HG02981 (cell line): Measurements from ENCODE around the gene PIP5K1C.
"Not testable (repeated sequence)": the region's sequence is repeated elsewhere in the genome, so short reads cannot be mapped to it uniquely, and the experiment has no call there.

Source experiments
- ATAC-seq: cut with Tn5 transposase; IDR thresholded peaks from one replicate; pipeline ENCODE4 v1.9.1; 2021; ENCODE audit warnings: mild to moderate bottlenecking, moderate library complexity; ENCODE audit not compliant: unreplicated experiment

The PIP5K1C gene

DNA sequence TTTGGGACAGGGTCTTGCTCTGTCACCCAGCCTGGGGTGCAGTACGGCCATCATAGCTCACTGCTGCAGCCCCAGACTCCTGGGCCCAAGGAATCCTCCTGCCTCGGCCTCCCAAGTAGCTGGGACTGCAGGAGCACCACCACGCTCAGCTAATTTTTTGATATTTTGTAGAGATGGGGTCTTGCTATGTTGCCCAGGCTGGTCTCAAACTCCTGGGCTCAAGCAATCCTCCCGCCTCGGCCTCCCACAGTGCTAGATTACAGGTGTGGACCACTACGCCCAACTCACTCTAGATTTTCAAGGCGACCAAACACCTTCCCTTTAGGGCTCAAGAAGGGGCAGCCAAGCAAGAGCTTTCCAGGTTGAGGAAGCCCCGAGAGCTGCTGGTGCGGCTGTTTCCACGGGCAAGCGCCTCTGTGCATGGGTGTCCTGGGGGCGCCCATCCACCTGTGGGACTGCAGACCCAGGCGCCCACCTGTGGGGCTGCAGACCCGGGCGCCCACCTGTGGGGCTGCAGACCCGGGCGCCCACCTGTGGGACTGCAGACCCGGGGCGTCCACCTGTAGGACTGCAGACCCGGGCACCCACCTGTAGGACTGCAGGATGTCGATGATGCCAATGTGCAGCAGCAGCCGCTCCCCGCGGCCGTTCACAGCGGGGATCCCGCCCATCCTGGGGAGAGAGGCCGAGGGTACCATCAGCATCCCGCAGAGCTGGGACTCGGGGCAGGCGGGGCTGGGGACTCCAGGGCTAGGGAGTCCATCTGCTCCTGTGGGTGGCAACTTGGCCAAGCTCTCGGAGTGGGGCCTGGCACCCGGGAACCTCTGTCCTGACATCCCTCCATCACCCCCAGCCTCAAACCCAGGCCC is 52.0 kb downstream of the PIP5K1C start:
- ATAC-seq, result no peak

DNA sequence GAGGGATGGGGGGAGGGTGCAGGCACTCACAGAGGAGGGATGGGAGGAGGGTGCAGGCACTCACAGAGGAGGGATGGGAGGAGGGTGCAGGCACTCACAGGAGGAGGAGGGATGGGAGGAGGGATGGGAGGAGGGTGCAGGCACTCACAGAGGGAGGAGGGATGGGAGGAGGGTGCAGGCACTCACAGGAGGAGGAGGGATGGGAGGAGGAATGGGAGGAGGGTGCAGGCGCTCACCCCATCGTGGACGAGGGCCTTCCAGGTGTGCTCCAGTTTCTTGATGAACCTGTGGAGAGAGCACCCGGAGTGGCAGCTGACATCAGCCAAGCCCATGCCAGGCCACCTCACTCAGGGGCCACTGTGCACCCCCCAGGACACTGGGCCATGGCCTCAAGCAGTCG is 53.2 kb downstream of the PIP5K1C start:
- ATAC-seq, result not testable (repeated sequence)

DNA sequence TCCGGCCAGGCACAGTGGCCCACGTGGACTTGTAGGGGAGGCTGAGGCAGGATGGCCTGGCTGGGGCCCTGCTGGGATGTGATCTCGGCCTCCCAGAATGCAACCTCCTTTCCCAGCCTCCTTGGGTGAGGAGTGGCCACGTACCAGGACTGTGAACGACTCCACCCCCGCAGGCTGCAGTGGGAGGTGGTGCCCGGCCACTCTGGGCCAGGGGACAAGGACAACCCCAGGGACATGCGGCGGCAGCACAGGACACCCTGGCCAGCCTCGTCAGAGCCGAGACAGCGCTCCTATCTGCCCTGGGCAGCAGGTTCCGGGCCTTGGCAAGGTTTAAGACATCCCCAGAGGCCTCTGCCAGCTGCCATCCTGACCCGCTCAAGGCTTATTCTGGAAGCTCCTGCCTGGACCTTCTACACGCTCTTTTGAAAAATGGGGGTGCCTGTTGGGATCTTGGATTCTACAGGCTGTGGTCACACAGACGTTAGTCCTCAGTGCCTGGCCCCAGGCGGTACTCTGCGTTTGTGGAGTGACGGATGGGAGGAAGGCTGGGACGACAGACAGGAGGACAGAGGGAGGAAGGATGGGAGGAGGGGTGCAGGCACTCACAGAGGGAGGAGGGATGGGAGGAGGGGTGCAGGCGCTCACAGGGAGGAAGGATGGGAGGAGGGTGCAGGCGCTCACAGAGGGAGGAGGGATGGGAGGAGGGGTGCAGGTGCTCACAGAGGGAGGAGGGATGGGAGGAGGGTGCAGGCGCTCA is 53.8 kb downstream of the PIP5K1C start:
- no peak for ATAC-seq

DNA sequence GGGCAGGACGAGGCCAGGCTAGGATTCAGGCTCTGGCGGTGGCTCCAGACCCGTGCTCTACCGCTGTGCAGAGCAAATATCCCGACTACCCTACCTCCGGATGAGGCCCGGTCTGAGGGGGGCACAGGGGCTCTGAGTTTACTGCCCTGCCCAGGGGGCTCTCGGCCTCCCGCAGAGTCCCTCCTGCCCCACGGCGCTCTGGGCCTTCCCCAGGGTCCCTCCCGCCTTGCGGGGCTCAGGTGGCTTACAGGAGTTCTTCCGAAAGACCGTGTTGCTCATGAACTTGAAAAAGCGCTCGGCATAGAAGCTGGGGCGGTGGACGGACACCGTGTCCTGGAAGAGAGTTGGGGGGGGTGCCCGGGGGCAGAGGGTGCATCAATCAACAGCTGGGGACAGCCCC is 54.5 kb downstream of the PIP5K1C start:
- ATAC-seq, result no peak

DNA sequence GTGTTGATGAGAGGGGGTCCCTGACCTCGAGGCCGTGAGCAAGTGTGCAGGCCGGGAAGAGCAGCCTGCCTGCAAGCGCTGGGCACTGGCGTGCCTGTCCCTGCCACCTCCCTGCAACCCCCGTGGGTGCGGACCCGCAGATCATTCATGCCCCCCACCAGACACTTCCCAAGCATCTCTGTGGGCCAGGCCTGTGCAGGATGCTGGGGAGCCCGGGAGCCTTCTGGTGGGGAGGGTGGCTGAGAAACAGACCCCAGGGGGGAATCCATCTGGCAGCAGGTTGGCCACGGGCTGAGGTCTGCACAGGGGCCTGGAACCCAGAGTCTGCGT is 55.2 kb downstream of the PIP5K1C start:
- no peak for ATAC-seq

DNA sequence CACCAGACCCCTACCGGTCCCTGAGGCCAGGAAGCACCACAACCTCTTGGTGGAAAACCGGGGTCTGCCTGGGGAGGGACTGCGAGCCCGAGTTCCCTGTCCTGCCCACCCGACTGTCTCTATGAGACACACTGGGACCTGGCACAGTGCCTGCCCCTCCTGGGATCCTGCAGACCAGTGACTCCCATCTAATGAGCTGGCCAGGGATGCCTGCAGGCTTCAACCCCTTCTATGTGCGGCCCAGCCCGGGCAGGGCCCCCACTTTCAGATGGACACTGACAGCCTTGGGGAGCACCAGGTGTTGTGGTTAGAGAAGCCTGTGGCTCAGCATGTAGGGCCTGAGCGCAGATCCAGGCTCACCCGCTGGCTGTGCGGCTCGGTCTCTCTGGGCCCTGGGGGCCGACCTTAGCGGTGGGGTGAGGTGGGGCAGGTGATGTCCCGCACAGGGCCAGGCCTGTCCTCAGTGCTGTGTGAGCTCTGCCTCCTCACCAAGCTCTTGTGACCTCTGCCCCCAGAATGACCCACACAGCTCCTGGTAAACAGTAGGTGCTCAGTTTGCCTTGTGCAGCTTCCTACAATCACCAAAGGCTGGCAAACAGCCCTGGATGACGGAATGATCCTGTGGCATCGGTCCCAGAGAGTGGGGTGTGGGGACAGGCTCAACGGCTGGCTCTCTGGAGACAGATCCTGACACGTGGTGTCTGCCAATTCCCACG is 55.8 kb downstream of the PIP5K1C start:
- ATAC-seq, result no peak

DNA sequence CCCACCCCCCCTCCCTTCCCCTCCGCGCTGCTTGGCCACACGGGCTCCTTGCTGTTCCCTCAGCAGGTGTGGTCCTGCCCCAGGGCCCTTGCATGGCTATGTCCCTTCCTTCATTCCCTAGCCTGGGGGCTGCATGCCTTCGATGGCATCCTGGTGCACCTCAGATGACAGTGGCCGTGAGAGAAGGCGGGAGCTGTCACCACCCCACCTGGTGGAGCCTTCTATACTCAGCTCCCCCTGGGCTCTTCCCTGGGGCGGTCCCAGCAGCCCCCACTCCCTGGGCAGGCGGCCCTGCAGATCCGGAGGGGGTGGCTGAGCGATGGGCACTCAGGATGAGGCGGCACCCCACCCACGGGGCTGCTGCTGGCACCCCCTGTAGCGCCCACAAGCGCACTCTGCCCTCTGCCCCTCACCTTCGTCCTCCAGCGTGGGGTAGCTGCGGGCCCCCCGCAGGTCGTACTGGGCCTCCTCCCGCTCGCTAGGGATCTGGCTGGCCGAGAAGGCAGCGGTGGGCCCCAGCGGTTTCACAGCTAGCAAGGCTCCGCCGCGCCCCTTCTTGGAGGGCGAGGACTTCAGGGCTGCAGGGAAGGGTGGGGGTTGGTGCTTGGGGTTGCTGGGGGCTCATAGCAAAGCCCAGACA is 56.5 kb downstream of the PIP5K1C start:
- ATAC-seq, result no peak

DNA sequence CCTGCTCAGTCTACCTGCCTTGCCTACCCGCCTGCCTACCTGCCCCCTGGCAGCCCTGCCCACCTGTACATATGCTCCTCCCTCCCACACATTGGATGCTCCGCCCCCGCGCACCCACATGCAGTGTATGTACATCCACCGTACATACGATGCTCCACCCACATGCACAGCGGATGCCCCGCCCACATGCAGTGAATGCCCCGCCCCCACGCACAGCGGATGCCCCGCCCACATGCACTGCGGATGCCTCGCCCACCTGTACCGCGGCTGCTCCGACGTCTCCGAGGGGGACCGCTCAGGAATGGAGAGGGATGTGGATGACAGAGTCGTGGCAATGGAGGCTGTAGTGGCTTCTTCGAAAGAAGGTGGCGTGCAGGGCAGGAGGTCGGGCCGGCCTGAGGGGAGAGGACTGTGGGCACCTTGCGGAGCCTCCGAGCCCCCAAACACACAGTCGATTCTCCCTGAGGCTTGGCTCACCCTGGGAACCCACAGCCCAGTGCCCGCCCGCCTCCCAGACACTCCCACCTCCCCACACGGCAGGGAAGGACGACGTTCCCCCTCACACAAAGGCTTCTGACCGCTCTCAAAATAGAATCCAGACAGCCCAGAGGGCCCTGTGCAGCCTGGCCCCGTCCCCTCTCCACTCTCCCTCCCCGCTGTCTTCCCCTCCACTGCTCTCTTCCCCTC is 57.1 kb downstream of the PIP5K1C start:
- no peak for ATAC-seq

DNA sequence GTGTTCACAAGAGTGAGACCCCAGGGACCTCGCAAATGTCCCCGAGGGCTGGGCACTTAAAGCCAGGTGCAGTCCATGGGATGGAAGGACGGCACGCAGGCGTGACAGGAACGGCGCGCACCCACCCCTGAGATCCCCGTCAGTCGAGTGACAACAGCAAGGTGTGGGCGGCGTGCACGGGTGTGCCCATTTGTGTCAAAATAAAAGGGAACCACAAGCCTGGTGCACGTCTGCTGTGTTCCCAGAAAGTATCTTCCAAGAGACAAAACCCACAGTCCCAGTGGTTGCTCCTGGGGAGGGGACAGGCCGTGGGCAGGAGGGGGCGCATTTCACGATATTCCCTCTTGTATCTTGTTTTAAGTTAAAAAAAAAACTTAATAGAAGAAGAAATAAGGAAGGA is 58.0 kb downstream of the PIP5K1C start:
- ATAC-seq, result no peak

DNA sequence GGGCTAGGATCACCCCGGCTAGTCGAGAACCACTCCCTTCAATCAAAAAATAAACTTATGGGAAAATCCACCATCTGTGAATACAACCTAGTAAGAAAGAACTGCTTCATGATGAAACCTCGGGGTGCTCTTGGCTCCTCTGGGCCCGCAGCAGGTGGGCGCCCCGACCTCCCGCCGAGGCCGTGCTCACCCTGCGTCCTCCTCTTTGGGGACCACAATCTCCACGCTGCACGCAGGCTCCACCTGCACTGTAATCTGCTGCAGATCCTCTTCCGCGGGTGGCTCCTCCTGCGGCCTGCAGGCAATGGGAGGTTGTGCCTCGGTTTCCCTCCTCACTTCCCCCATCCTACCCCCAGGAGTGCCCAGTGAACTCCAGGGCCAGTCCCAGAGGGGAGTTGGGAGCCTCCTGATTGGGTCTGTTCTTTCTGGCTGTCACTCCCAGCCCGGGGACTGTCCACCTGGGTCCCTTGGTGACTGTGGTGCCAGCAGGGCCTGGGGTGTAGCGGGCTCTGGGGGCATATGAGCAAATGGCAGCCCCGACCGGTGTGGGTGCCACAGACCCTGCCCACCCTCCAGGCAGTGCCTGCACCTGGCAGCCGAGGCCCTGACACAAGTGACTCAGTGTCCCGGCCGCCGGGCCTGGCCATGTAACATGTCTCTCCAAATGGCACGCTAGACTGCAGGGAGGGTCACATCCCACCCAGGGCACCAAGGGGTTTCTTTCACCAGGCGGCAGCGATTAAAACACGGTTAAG is 58.6 kb downstream of the PIP5K1C start:
- ATAC-seq, result no peak

DNA sequence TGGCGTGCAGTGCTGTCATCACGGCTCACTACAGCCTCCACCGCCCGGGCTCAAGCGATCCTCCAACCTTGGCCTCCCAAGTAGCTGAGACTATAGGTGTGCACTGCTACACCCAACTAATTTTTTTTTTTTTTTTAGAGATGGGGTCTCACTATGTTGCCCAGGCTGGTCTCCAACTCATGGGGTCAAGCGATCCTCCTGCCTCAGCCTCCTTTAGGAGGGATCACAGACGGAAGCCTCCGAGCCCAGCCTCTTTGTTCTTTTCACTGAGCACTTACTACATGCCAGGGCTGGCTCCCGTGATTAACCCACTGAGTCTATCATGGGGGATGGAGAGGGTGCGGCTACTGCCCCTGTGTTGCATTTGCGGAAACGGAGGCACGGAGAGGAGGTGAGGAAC is 60.8 kb downstream of the PIP5K1C start:
- no peak for ATAC-seq

DNA sequence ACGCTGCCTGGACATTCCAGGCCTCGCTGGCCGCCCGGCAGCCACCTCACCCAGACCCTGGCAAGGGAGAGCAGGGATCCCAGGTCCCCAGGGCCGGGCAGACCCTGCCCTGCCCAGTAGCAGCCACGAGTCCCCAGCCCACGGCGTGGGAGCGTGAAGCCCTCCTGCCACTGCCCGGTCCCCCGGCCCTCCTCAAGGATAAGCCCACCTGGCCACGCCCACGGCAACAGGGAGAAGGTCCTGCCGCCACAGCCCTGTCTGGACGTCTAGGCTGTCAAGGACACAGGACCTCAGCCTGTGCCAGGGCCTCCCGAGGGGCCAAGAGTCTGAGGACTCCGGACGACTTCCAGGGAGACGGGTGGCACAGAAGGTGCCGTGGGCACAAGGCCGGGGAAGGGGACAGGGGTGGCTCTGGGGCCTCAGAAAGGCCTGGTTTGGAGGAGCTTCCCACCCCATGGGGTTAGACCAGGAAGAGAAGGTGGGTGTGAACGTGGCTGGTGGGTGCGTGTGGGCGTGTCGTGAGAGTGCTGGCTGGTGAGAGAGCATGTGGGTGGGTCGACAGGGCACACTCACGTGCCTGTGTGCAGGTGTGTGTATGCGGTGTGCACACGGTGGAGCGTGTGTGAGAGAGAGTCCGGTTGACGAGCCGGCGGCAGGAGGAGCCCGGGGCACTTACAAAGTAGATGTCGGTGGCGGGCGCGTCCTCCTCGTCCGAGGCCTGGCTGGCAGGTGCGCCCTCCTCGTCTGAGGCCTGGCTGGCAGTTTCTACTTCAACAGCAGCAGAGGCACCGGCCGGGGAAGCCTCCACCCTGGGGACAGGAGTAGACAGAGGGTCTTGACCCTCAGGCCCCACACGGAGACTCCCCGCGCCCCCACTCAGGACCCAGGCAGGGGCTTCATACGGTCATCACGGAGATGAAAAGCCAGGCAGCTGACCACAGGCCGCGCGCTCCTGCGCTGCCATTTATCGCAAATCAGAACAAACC is 61.8 kb downstream of the PIP5K1C start:
- no peak for ATAC-seq

DNA sequence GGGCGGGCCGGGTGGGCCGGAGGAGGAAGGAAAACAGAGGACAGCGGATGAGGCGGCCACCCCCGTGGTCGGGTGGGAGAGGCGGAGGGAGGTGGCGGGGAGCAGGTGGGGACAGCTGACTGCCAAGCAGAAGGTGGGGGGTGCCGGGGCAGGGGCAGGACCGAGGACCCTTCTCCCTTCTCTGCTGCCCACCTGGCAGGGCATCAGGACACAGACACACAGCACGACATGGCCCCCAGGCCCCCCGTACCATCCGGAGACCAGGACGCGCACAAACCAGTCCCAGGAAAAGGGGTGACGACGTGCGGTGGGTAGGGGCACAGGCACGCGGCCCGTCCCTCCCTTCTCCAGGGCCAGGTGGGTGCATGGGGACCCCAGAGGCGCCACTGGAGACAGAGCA is 62.6 kb downstream of the PIP5K1C start:
- ATAC-seq, result no peak

DNA sequence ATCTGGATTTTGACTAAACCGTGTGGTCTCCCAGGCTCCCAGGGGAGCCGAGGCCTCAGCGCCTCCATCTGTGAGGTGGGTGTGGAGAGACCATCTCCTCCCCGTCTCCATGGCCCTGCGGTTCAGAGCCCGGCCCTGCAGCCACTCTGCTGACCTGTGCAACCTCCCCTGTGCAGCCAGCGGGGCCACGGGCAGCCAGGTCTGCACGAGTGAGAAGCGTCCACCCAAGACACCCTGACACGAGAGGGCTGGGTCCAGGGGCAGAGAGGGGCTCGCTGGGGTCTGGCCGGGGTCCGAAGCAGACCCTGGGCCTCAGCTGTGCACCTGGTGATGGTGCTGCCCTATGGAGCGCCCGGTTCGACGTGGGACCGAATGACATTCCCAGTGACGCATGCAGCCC is 63.3 kb downstream of the PIP5K1C start:
- ATAC-seq, result no peak

DNA sequence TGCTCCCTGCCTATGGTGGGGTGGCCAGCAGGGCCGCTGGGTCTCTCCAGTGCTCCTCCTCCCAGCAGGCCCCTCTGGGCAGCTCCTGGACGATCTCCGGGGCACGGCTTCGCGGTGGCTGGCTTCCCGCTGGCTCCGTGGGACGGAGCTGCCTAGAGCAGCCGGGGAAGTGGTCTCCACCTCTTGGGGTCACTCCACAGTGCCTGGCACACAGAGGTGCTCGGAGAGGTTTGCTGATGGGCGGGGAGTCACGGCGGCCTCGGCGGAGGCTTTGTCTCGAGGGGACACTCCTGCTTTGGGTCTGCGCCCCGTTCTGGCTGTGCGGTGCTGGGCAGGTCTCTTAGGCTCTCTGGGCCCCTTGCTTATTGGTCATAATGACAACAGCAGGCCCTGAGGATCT is 63.8 kb downstream of the PIP5K1C start:
- no peak for ATAC-seq

DNA sequence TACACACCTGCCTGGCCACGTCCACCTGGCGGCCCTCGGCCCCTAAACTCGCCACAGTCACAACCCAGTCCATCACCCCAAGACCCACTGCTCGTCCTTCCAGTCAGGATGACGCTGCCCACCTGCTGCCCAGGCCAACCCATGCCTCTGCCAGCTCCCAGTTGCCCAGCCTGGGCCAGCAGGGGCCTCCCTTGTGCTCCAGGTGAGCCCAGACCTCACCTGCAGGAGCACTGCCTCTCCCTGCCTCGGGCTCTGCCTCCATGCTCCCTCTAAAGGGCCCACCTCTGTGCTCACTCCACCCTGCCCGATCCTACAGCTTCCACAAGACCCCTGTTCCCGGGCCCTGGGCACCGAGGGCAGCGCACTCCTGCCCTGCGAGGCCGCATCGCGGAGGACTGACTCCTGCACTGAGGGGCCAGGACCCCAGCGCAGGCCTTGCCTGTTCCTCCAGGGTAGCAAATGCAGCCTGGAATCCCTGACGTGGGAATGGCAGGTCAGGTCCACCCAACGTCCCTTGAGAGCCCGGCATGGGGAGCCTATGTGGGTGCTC is 65.7 kb downstream of the PIP5K1C start:
- ATAC-seq, result no peak

DNA sequence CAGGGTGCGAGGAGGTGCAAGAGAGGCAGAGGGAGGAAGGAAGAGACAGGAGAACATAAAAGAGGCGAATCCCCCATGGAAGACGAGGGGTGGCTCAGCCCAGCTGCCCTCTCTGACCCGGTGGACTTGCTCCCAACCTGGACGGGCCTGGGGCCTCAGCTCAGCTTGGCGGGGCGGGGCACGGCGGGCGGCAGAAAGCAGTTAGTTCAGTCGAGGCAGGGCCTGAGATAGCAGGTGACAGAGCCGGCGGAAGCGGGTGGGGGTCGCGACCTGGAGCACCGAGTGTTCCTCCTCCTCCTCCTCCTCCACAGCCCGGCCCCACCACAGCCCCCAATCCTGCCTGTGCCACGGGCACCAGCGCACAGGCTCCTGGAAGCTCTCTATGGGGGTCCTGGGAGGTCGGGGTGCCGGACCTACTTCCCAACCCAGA is 66.7 kb downstream of the PIP5K1C start:
- no peak for ATAC-seq

DNA sequence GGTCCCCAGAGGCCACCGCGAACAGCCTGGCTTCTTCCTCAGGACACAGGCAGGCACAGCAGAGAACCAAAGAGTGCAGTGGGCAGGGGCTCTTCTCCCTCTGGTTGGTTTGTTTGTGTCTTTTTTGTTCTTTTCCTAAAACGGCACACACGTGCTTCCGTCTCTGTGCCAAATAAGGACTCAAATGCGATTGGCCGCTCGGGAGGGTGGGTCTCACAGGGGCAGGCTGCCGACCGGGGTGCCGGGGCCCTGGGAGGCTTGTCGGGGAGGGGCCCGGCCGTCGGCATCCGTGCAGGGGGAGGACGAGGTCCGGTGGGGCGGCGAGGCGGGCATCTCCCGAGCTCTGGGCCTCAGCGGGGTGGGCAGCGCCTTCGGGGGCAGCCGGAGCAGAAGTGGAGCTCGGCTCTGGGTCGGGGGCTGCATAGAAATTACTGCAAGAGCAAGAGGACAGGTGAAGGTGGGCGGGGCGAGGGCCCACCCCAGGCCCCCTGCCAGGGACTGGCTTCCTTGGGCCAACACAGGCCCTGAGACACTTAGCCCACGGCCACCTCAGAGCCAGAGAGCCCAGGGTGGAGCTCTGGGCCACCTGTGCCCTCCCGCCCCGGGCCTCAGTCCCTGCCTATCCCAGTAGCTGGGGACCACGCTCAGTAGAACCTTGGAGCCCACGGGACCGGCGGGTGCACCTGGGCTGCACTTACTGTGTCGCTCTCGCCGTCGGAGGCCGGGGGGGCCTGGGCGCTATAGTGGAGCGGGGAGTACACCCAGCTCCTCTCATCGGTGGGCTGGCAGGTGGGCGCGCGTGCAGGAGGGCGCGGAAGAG is 67.3 kb downstream of the PIP5K1C start:
- ATAC-seq, result no peak
